ENCODE results near the gene EYA2.
"Not testable (repeated sequence)": the region's sequence is repeated elsewhere in the genome, so short reads cannot be mapped to it uniquely, and the experiment has no call there.

EYA2 gene, protein sequence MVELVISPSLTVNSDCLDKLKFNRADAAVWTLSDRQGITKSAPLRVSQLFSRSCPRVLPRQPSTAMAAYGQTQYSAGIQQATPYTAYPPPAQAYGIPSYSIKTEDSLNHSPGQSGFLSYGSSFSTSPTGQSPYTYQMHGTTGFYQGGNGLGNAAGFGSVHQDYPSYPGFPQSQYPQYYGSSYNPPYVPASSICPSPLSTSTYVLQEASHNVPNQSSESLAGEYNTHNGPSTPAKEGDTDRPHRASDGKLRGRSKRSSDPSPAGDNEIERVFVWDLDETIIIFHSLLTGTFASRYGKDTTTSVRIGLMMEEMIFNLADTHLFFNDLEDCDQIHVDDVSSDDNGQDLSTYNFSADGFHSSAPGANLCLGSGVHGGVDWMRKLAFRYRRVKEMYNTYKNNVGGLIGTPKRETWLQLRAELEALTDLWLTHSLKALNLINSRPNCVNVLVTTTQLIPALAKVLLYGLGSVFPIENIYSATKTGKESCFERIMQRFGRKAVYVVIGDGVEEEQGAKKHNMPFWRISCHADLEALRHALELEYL

DNA sequence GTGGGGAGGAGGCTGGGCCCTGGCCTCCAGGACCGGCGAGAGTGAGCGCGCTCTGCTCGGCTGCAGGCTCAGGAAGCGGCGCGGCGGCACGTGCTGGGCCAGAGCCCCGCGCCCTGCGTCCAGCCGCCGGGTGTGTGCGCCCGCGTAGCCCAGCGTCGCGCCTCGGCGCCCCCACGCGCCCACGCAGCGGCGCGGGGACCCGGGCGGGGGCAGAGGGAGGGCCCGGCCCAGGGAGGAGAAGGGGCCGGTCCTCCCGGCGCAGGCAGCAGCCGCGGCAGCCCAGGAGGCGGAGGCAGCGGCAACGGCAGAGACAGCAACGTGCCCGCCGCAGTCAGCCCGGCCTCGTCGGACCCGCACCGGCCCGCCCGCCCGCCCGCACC lies at the start of gene EYA2:
Gene EYA2, plus strand, starts transcription at position 265 of the 380 bp plus-strand sequence. CDS start 95,168 bp downstream, outside the sequence.
- no peak for DNase-seq

DNA sequence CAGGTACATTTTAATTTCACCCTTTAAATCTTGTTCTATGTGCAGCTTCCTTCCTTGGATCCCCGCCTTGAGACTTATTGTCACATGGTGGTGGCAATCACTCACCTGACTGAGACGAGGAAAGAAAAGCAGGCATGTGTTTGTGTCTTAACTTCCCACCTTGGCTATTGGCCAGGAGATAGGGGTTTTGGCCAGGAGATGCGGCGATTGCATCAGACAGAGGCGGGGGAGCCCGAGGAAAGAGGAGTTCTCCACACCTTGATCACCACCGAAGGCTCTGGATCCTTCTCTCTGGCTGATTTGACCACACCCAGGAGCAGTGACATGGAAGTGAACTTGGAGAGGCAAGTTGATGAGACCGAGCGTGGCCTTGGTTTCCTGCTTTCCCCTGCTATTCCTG lies 49.7 kb upstream of the EYA2 start:
- no peak for DNase-seq

DNA sequence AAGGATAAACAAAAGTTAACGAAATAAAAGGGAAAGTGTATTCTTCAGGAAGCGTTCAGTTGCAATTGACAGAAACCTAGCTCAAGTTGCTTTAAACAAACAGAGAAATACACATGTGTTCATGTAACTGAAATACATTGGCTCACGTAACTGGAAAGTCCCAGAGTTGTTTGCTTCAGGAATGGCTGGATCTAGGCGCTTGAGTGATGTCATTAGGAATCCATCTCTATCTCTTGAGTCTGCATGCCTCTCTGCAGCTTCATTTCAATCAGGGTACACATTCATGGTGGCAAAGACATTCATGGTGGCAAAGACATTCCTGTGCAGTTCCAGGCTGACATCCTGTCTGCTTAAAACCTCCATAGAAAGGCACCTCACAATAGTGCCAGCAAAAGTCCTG lies 45.4 kb upstream of the EYA2 start:
- DNase-seq: no peak

DNA sequence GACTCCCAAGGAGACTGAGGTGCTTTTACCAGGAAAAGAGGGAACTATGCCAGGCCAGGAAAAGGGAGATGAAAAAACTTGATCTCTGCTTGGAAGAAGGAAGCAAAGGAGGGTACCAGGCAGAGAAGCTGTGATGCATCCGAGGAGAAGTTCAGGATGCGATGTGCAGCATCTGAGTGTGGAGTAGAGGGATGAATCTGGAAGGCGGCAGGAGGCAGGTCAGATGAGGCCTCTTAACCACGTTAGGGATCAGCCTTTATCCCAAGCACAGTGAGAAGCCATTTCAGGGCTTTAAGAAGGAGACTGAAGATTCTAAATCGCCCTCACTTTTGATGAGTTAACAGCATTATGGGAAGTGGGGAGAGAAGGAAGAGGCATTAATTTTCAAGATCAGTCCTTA lies 44.9 kb upstream of the EYA2 start:
- no peak for DNase-seq

DNA sequence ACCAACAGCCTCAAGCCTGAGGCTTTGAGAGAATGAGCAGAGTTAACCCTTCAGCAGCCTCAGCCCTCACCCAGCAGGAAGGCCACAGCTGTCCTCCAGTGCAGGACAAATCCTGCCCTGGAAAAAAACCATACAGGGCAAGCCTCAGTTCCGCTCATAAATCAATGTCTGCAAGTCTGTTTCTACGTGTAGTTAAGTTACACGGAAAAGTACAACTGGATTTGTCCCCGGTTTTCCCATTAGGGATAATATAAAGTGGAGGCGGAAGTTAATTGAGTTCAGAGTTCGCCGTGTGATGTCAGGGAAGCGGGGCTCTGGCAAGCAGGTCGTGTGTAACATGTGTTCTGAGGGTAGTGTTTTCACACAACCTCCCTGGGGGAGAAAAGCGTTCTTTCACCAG lies 44.2 kb upstream of the EYA2 start:
- DNase-seq: no peak

DNA sequence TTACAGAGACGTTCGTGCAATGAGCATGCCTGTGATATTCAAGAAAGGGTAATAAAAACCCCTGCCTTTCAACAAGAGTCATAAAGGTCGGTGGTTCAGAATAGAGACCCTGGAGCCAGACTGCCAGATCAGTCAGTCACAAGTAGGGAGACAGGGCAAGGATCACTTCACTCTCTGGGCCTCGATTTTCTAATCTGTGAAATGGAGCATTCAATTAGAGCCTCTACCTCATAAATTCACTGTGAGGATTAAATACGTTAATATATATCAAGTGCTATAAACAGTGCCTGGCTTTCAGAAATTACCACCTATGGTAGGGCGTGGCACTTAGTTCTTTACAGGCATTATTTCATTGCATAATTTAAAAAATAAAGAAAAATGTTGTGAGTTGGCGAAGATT lies 43.7 kb upstream of the EYA2 start:
- no peak for DNase-seq

DNA sequence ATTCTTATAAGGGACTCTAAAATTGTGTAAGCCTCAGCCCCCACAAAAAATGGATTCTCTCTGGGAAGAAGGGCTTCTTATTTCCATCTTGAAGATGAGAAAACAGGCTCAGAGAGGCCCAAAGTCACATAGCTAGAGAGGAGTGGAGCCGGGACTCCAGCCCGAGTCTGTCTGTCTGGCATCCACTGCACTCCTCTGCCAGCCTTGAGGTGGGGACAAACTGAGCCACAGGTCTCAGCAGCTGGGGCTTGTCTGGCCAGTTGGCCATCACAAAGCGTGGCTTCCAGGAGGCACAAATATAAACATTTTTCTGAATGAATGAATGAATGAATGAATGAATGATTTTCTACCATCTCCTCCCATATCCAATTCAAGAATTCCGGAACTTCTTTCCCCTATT lies 42.9 kb upstream of the EYA2 start:
- no peak for DNase-seq

DNA sequence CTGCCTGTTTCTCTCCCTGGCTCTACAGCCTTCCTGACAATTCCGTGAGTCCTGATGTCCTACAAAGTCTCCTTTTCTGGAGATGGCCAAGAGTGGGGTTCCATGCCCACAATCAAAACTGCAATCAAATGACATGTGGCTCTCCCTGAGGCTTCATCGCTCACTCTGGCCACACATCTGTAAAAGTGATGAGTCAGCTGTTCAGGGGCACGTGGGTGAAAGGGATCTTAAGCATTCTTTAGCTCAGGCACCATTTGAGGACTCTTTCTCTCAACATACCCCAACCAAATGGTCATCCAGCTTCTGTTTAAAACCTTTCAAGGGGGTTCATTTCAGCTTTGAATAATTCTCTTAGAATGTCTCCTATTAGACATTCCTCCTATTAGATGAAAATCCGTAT lies 42.3 kb upstream of the EYA2 start:
- no peak for DNase-seq

DNA sequence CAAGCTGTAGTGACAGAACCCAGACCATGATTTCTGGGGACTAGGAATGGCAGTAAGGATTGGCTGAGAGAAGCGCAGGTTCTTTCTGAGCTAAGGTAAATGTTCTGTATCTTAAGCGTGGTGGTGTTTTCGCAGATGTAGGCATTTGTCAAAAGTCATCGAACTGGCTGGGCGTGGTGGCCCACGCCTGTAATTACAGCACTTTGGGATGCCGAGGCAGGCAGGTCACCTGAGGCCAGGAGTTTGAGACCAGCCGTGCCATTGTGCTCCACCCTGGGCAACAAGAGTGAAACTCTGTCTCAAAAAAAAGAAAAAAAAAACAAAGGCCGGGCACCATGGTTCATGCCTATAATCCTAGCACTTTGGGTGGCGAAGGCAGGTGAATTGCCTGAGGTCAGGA lies 40.7 kb upstream of the EYA2 start:
- no peak for DNase-seq

DNA sequence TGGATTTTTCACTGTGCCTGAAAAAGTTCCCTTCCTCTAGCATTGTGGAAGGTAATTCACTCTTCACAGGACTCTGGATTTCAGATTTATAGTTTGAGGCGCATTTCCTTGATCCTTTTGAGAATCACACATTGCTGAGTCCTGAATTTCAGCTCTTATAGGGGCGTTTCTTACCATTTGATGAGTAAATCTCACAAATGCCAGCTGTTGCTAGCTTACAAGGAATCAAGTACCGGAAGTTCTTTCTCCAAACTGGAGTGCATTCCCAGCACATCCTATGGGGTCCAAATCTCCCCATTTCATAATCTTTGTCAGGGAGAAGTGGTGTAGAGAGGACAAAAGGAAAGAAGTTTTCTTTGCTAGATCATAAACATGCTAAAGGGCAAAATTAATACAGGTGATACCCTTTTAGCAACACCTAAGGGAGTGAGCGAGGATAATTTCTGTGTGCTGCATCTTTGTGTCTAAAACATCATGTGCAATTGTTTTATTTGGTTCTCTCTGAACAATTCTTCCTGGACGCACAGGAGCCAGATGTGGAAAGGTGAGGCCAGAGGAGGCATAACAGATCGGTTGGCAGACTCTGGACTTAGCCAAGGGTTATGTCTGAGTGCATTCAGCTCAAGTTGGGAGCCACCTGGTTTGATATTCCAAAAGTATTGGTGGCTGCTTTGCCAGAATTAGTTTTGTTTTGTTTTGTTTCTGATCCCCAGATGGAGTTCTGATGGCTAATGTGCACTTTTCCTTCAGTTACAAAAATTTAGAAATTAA lies 37.4 kb upstream of the EYA2 start:
- DNase-seq: no peak

DNA sequence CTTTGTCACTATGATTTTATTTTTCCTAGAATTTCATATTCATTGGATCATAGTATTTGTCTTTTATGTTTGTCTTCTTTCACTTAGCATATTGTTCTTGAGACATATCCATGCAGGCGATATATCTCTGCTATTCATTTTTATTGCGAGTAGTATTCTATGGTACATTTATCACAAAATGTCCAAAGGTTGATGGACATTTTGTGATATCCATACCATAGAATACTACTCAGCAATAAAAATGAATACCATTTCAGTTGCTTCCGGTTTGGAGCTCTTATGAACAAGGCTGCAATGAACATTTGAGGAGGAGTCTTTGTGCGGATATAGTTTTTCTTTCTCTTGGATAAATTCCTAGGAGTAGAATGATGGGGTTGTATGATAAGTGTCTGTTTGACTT lies 28.8 kb upstream of the EYA2 start:
- DNase-seq: no peak

DNA sequence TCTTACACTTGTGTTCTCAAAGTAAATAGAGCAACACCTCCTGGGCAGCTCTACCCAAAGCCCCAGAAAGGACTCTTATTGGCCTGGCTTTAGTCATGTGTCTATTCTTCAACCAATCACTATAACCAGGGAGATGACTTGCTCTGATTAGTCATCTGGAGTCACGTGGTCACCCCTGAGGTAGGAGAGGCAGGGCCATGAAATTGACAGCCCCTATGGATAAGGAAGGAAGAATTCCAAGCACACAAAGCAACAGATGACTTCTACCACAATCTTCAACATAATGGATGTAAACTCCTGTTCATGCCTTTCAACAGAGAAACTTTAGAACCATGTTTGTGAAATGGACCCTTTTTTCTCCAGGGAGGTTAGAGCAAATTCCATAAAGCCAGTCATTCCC lies 24.6 kb upstream of the EYA2 start:
- DNase-seq: no peak

DNA sequence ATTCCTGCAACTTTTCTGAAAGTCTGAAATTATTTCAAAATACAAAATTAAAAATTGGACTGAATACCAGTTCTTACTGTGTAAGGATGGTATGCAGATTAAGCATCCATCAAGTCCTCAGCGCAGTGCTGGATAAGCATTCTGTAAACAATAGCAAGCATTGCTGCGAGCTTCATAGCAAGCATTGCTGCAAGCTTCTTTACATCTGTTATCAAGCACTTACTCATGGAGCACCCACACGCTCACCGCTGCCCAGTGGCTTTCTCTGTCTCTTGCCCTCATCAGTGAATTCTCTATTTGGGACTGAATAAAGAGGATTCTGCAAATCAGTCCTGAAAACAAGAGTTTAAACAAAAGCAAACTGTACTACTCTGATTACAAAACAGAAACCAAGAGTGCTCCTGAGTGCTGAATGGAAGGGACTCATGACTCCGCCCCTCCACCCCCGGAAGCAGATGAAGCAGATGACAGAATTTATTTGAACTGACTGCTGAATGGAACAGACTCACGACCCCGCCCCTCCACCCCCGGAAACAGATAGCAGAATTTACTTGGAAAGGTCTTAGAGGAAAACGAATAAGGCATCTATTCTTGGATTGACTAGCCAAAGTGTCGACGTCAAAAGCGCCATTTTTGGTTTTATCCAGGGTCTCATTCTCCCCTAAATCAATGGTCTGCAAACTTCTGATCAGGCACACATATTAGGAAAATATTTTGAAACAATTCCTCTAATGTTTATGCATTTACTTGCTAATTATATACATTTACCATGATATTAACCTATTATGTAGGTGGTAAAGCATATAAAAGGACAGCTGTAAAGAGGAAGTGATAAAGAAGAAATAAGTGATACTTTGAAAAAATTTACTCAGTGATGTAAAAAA lies 22.1 kb upstream of the EYA2 start:
- DNase-seq: no peak

DNA sequence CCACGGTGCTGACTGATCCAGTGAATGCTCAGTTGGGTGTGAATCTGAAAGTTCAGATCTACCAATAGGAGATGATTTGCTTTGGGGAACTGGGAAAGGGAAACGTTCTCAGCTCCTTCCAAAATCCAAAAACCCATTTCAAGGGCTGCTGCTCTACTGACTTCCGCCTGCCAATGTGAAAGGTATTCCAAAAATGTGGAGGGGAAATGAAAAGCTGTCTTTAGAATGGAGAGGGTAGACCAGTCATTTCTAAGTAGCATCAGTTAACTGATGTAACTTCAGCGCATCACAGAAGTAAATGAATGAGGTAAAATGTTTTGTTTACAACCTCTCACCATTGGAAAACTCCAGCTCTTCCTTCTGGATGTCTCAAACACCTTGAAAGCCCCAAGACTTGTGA lies 19.6 kb upstream of the EYA2 start:
- DNase-seq: no peak

DNA sequence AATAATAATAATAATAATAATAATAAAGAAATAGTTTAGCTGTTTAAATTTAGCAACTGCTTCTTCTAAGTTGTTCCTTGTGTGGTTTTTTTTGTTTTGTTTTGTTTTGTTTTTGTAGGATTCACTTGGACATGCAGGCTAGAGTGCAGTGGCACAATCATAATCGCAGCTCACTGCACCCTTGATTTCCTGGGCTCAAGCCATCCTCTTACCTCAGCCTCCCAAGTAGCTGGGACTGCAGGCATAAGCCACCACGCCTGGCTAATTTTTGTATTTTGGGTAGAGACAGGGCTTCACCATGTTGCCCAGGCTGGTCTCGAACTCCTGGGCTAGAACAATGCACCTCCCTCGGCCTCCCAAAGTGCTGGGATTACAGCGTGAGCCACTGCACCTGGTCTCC lies 15.3 kb upstream of the EYA2 start:
- DNase-seq: no peak

DNA sequence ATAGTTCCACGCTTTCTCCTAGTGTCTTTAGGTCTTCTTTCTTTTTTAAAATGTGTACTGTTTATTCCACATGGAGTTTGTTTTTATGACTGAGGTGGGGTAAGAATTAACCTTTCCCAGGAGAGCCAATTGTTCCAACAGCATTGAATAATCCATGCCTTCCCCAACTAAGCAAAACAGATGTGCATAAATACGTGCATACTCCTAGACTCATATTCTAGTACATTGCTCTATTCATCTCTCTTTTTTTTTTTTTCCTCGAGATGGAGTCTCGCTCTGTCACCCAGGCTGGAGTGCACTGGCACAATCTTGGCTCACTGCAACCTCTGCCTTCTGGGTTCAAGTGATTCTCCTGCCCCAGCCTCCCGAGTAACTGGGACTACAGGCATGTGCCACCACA lies 14.7 kb upstream of the EYA2 start:
- DNase-seq: not testable (repeated sequence)

DNA sequence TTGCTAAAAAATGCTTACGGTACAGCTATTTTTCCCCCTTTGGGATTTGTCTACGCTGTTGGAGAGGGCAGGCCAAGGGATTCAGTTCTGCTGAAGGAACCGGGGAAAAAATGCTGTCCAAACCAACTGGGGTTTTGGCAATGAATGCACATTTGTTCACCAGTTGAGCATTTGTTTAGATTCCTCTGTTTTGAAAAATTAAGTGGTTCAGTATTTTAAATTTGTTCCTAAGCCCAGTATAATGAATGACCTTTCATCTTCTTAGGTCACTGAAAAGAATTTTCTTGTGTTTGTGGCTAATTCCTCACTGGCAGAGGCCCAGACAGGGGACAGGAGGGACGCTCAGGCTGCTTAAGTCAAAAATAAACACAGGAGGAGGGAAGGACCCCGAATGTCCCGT lies 10.8 kb upstream of the EYA2 start:
- DNase-seq: no peak

DNA sequence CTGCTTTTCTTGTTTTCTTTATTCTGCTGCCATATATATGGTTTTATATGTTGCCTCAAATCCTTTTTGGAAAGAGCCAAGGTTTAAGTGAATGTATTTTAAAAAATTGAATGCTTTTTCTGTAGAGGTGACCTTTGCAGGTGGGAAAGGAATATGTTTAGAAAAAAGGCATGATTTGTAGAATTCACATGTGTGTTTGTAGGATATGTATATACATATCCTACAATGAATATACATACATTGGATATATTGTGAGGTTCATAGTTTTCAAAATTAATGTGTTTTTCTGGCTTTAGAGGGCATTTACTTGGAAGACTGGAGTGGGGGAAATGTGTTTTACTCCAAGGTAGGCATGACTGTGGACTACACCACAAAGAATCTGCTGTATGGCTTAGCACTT lies 4.0 kb upstream of the EYA2 start:
- DNase-seq: no peak

DNA sequence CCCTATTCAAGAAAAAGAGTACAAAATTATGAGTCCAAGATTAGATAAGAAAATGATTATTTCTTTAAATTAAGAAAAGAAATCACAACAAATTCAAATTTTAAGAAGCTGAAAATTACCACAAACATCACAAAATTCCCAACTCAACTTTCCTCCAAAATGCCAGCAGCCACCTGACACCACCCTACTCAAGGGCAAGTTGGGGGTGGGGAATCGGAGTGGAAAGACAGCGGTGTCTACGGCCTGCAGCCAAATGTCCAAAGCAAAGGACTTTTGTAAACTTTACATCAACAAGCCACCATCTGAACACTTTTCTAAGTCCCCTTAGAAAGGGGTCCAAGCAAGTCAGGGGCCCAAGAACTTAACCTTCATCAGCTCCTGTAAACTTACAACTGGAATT lies 1.6 kb upstream of the EYA2 start:
- DNase-seq: no peak

DNA sequence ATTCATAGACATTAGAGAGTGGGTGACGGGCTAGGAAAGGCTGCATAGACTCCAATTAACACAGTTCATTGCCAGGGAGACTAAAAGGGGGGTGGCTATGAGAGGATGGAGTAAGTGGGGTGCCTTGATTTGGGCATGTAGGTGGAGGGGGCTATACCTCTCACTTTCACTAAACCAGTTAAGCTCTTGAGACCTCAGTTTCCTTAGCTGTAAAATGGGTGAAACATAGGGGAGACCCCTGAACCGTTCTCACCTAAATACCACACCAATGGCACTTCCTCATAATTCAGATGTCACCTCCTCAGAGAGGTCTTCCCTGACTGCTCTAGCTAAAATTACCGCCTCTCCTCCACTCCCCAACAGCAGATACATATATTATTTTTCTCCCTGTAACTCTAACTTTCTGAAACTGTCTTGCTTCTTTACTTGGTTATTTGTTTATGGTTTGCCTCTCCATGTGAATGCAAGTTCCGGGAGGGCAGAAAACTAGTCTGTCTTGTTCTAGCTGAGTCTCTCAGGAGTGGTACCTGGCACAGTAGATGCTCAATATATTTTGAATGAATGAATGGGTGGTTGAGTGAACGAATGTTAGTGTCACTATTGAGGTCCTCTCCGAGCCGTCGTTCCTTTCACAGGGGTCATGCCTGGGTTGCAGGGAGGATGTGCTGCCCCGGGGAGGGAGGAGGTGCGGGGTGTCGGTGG lies 615 bp upstream of the EYA2 start:
- no peak for DNase-seq

DNA sequence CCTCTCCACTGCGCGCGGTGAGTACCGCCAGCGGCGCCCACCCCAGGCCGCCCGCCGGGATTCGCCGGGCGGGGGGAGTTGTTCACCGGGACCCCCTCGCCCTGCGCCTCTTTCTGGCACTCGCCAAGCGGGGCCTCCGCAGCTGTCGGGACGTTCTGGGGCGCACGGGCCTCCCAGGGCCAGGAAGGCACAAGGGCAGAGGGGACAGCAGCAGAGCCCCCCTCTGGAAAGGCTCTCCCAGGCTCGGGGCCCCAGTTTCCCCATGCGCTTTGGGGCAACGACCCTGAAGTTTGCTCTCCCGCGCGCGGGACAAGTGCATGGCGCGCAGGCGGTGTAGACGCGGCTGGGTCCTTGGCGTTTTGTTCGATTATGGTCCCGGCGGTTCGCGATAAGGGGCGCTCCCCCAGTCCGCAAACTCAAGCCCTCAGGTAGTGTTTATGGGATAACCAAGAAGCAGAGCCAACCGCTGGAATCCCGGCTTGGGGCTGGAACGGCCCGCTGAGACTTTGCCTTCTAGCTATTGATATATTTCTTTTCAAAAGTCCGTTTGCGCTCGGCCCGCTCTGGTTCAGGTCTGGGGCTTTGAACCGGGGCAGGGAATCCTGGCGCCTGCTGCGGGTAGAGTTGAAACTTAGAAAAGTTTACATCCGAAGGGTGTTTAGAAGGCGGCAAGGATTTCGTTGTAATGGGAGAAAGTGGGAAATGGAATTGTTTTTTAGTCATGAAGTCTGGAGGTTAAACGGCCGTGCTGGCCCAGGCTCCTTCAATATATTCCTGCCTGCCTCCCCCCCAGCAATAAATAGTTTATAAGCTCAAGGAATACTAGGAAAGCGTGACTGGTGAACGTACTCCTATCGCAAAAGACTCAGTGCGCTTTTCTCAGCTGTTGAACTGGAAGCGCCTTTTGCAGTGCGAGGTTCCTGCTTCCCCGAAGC lies 595 bp downstream of the EYA2 start:
- no peak for DNase-seq

DNA sequence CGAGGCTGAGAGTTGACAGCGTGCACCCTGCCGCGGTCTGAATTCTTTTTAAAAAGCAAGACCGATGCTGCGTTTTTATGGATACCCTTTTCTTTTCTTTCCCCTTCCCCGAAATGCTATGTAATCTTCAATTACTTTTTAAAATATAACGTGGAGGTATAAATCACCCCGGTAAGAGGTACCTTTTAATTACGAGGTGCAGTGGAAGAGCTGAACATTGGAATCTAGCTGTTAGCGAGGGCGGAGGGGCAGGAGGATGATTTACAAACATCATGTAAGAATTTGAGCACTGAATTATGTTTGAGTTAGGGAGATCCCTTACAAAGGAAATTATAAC lies 1.2 kb downstream of the EYA2 start:
- DNase-seq: no peak

All from CD4-positive, alpha-beta T cell treated with Interleukin-6 for 4 hours (primary cell).